Measurements from ENCODE around the gene SLC22A23.

The SLC22A23 gene

GRCh38 chr6:3301506-3301905 is 155.3 kb downstream of the SLC22A23 start:
- intact Hi-C loops (cut with DNase I; ENCODE audit: low total_unique reads): no loop called here
- H3K27ac ChIP-seq: no peak overlapping the region
- no peaks in the 10 kb centered on the region for H3K4me1 ChIP-seq
- H3K9me3 ChIP-seq: no peaks in the 10 kb centered on the region
- H3K36me3 ChIP-seq: no peaks in the 10 kb centered on the region
- peaks cover 0 to 12% of the 10 kb centered on the region in 2 donors for H3K27me3 ChIP-seq
- DNase-seq: peak in 1 of 2 donors; percentile 7
- no peak for TF ChIP-seq CTCF (IDR thresholded peaks at IDR 0.05)
- H3K4me3 ChIP-seq: no peak overlapping the region

- intact Hi-C loops (cut with DNase I; ENCODE audit: low total_unique reads): no loop called here
- DNase-seq: no peak
- Histone ChIP-seq H3K4me1 (no peaks in the 10 kb centered on the region), H3K27me3 (peaks cover 0 to 22% of the 10 kb centered on the region in 2 donors), H3K4me3 (no peak overlapping the region), H3K9me3 (no peaks in the 10 kb centered on the region), H3K36me3 (no peaks in the 10 kb centered on the region), H3K27ac (no peak overlapping the region)
- no peak for TF ChIP-seq CTCF (IDR thresholded peaks at IDR 0.05)
These were observed 157.6 kb downstream of the SLC22A23 start for GRCh38 chr6:3299221-3299620.

GRCh38 chr6:3297909-3298308 is 158.9 kb downstream of the SLC22A23 start:
- Histone ChIP-seq H3K4me1 (no peaks in the 10 kb centered on the region), H3K27ac (no peak overlapping the region), H3K27me3 (peaks cover 0 to 22% of the 10 kb centered on the region in 2 donors), H3K36me3 (no peaks in the 10 kb centered on the region), H3K9me3 (no peaks in the 10 kb centered on the region), H3K4me3 (no peak overlapping the region)
- DNase-seq: peak; percentile 8 to 28
- intact Hi-C loops (cut with DNase I; ENCODE audit: low total_unique reads): no loop called here
- TF ChIP-seq CTCF (IDR thresholded peaks at IDR 0.05): no peak

GRCh38 chr6:3297006-3297405 is 159.8 kb downstream of the SLC22A23 start:
- no peak for DNase-seq
- H3K27ac ChIP-seq: no peak overlapping the region
- intact Hi-C loops (cut with DNase I; ENCODE audit: low total_unique reads): no loop called here
- peaks cover 0 to 8% (median 0%) of the 10 kb centered on the region in 3 donors for H3K36me3 ChIP-seq
- TF ChIP-seq CTCF (IDR thresholded peaks at IDR 0.05): no peak
- no peaks in the 10 kb centered on the region for H3K4me1 ChIP-seq
- no peaks in the 10 kb centered on the region for H3K9me3 ChIP-seq
- H3K4me3 ChIP-seq: no peak overlapping the region
- H3K27me3 ChIP-seq: peaks cover 0 to 22% of the 10 kb centered on the region in 2 donors

GRCh38 chr6:3296537-3296936 is 160.3 kb downstream of the SLC22A23 start:
- intact Hi-C loops (cut with DNase I; ENCODE audit: low total_unique reads): no loop called here
- peaks cover 0 to 22% of the 10 kb centered on the region in 2 donors for H3K27me3 ChIP-seq
- TF ChIP-seq CTCF (IDR thresholded peaks at IDR 0.05): no peak
- H3K4me1 ChIP-seq: no peaks in the 10 kb centered on the region
- no peak overlapping the region for H3K27ac ChIP-seq
- H3K36me3 ChIP-seq: peaks cover 0 to 10% (median 0%) of the 10 kb centered on the region in 3 donors
- H3K4me3 ChIP-seq: no peak overlapping the region
- no peaks in the 10 kb centered on the region for H3K9me3 ChIP-seq
- DNase-seq: peak; percentile 3 to 56

GRCh38 chr6:3296078-3296477 is 160.8 kb downstream of the SLC22A23 start:
- TF ChIP-seq CTCF (IDR thresholded peaks at IDR 0.05): no peak
- no peaks in the 10 kb centered on the region for H3K9me3 ChIP-seq
- peak; percentile 2 to 6 for DNase-seq
- H3K4me1 ChIP-seq: no peaks in the 10 kb centered on the region
- intact Hi-C loops (cut with DNase I; ENCODE audit: low total_unique reads): no loop called here
- H3K27me3 ChIP-seq: peaks cover 0 to 22% of the 10 kb centered on the region in 2 donors
- H3K27ac ChIP-seq: no peak overlapping the region
- H3K36me3 ChIP-seq: peaks cover 0 to 10% (median 0%) of the 10 kb centered on the region in 3 donors
- no peak overlapping the region for H3K4me3 ChIP-seq

Measured in tibial artery (tissue), 4 donors.